Measurements from ENCODE around the gene MAGEB4. TPM values are rescaled to one million over a fixed set of nuclear protein-coding genes. Genes with fewer than 3 reads are reported as not detected.

Gene MAGEB4
- total RNA-seq, 1 experiment from 2014 or later: not detected

GRCh38 chrX:30275498-30275897, 33.7 kb downstream of the MAGEB4 start:
- Histone ChIP-seq H3K9me2 (ENCODE audit: insufficient read depth) (no peaks in the 10 kb centered on the region), H4K20me1 (ENCODE audit: insufficient read depth) (no peaks in the 10 kb centered on the region), H3K27me3 (ENCODE audit: insufficient read depth, low read length) (no peaks in the 10 kb centered on the region), H2AFZ (ENCODE audit: low read depth, low read length, poor library complexity, severe bottlenecking) (peak overlapping the region; percentile 82), H3K4me1 (ENCODE audit: control insufficient read depth in 1 of 2, insufficient read depth in 2 of 2, low read length in 2 of 2) (no peaks in the 10 kb centered on the region; a peak in 1 of 4 replicates), H3K27ac (ENCODE audit: low read depth, low read length) (no peak overlapping the region), H3K9me3 (ENCODE audit: control insufficient read depth in 1 of 2, insufficient read depth in 1 of 2, low read depth in 1 of 2, low read length in 2 of 2) (no peaks in the 10 kb centered on the region), H3K4me2 (ENCODE audit: low read length) (no peak overlapping the region), H3K4me3 (replicated peaks in 1 of 2; ENCODE audit: low read depth in 1 of 2, low read length in 2 of 2) (no peak overlapping the region), H3K9ac (ENCODE audit: low read length) (no peak overlapping the region), H3K79me2 (ENCODE audit: insufficient read depth, low read length) (no peaks in the 10 kb centered on the region), H3K36me3 (ENCODE audit: control insufficient read depth in 1 of 2, insufficient read depth in 2 of 2, low read length in 2 of 2) (no peaks in the 10 kb centered on the region)
- intact Hi-C loops (cut with micrococcal nuclease): loop anchor here (1.0 to 5.0 kb wide), 4 partner anchors 133 to 437 kb away; no protein-coding TSS in a partner anchor
- ATAC-seq (peak; percentile 38; the same call in 1 of the 2 replicates), DNase-seq (ENCODE audit: low read depth, low spot score) (peak; percentile 15)
- no TSS peak for BruUV-seq (replicated peaks)
- ChIA-PET POLR2A (no interaction called here), CTCF (interaction anchor here (0.6 to 2.5 kb wide), 3 partner anchors 214 to 239 kb away, joined by 3 to 8 read pairs (median 3); no protein-coding TSS in a partner anchor), RAD21 (ENCODE audit: low non-redundant PET in 1 of 2, low total read pairs in 2 of 2, uncharacterized antibody in 2 of 2, unreplicated experiment in 2 of 2) (no interaction called here)
- TF ChIP-seq, protein P1, sequence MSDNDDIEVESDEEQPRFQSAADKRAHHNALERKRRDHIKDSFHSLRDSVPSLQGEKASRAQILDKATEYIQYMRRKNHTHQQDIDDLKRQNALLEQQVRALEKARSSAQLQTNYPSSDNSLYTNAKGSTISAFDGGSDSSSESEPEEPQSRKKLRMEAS (IDR thresholded peaks at IDR 0.05): no peak
- TF ChIP-seq SRF (IDR thresholded peaks at IDR 0.05; ENCODE audit: low read depth) (no peak), POLR2AphosphoS5 (IDR thresholded peaks at IDR 0.05; ENCODE audit: low read depth, low read length) (no peak), RAD21 (IDR thresholded peaks at IDR 0.05; ENCODE audit: low read depth) (peak; percentile 75), YY1 (IDR thresholded peaks at IDR 0.05; ENCODE audit: extremely low read depth, insufficient replicate concordance, low read depth, low read length) (no peak), EZH2phosphoT487 (IDR thresholded peaks at IDR 0.05; ENCODE audit: borderline replicate concordance) (no peak), POLR2A (IDR thresholded peaks at IDR 0.05; ENCODE audit: borderline replicate concordance, extremely low read depth, insufficient read depth, insufficient read length) (no peak), FOSL1 (IDR thresholded peaks at IDR 0.05; ENCODE audit: low read depth) (no peak), SP1 (IDR thresholded peaks at IDR 0.05; ENCODE audit: low read depth) (no peak), JUND (IDR thresholded peaks at IDR 0.05) (no peak)
- TF ChIP-seq, protein P2, sequence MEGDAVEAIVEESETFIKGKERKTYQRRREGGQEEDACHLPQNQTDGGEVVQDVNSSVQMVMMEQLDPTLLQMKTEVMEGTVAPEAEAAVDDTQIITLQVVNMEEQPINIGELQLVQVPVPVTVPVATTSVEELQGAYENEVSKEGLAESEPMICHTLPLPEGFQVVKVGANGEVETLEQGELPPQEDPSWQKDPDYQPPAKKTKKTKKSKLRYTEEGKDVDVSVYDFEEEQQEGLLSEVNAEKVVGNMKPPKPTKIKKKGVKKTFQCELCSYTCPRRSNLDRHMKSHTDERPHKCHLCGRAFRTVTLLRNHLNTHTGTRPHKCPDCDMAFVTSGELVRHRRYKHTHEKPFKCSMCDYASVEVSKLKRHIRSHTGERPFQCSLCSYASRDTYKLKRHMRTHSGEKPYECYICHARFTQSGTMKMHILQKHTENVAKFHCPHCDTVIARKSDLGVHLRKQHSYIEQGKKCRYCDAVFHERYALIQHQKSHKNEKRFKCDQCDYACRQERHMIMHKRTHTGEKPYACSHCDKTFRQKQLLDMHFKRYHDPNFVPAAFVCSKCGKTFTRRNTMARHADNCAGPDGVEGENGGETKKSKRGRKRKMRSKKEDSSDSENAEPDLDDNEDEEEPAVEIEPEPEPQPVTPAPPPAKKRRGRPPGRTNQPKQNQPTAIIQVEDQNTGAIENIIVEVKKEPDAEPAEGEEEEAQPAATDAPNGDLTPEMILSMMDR (IDR thresholded peaks at IDR 0.05 in 2 of 3, conservative IDR thresholded peaks at IDR 0.05 in 1 of 3; ENCODE audit: borderline replicate concordance in 1 of 3, insufficient read depth in 1 of 3, low read depth in 2 of 3, low read length in 2 of 3): peak in 2 of 3 experiments; percentile 47 to 61; a peak in 4 of 6 replicates
- TF ChIP-seq, protein P3, sequence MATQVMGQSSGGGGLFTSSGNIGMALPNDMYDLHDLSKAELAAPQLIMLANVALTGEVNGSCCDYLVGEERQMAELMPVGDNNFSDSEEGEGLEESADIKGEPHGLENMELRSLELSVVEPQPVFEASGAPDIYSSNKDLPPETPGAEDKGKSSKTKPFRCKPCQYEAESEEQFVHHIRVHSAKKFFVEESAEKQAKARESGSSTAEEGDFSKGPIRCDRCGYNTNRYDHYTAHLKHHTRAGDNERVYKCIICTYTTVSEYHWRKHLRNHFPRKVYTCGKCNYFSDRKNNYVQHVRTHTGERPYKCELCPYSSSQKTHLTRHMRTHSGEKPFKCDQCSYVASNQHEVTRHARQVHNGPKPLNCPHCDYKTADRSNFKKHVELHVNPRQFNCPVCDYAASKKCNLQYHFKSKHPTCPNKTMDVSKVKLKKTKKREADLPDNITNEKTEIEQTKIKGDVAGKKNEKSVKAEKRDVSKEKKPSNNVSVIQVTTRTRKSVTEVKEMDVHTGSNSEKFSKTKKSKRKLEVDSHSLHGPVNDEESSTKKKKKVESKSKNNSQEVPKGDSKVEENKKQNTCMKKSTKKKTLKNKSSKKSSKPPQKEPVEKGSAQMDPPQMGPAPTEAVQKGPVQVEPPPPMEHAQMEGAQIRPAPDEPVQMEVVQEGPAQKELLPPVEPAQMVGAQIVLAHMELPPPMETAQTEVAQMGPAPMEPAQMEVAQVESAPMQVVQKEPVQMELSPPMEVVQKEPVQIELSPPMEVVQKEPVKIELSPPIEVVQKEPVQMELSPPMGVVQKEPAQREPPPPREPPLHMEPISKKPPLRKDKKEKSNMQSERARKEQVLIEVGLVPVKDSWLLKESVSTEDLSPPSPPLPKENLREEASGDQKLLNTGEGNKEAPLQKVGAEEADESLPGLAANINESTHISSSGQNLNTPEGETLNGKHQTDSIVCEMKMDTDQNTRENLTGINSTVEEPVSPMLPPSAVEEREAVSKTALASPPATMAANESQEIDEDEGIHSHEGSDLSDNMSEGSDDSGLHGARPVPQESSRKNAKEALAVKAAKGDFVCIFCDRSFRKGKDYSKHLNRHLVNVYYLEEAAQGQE (IDR thresholded peaks at IDR 0.05; ENCODE audit: low read depth): no peak
